ENCODE data around the gene CMTM3. TPM values are rescaled to one million over a fixed set of nuclear protein-coding genes. Genes with fewer than 3 reads are reported as not detected.
A peak's percentile ranks its signal among the peaks of the same experiment; 100 is the strongest.
"Not testable (repeated sequence)": the region's sequence is repeated elsewhere in the genome, so short reads cannot be mapped to it uniquely, and the experiment has no call there.

Gene CMTM3
- total RNA-seq, 1 donor from 2014 or later: 41.9 TPM

DNA sequence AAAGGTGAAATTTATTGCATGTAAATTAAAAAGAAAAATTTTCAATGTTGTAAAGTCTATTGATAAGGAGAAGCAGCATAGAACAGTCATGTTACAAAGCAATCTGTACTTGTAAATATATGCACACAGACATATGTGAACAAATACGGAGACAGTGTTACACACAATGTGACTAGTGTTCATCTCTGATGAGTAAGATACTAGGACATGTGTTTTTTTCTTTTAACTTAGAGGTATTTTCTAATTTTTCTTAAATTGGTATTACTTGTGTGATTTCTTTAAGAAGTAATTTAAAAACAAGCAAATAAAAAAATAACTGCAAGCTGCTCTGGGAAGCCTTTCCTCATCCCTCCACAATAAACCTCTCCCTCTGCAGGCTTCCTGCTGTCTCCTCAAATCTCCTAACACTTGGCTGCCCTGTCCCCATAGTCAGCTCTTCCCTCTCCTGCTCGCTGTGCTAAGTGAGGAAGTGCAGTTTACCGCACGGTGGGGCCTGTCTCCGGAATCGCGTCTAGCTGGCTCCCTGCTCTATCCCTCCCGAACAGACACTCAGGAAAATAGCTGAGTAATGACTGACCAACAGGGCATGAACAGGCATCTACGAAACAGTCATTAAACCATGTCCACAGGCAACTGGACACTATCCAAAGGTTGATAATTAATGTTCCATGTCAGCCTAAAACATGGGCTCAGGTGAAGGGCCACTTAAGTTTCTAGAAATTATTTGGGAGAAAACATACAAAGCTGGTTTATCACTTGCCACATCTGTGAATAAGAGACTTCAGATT, 56.1 kb downstream of the CMTM3 start:
- DNase-seq (ENCODE audit: low spot score): peak; percentile 91

DNA sequence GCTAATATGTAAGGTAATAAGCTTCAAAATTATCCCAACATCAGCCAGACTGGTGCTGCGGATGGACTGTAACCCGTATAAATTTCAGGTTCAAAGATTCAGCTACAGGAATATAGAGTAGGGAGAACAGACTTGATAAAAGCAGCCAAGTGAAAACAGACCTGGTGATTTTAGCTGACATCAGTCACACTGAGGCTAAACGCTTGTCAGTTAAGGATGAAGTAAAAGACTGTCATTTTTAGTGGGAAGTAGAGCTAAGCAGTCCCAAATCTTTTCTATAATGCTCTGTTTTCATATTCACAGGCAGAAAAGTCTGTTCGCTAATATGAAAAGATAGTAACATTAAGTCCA, 56.7 kb downstream of the CMTM3 start:
- peak; percentile 18 for DNase-seq (ENCODE audit: low spot score)

DNA sequence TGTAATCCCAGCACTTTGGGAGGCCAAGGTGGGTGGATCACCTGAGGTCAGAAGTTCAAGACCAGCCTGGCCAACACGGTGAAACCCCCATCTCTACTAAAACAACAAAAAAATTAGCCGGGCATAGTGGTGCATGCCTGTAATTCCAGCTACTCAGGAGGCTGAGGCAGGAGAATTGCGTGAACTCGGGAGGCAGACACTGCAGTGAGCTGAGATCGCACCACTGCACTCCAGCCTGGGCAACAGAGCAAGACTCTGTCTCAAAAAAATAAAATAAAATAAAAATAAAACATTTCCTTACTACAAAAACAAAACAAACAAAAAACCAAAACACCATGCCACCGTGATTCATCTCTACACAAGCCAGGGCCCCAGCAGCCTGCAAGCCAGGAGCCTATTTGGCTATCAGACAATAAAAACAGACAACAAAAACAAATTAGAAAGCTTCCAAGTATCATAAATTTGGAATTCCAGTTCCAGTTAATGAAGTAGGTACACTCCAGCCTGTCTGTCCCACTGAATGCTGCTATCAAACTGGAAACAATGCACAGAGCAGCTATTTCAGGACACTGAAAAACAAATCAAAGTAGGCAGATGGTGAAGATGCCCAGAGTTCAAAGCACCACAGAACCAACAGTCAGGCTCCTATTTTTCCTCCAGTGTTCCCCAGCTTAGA, 57.3 kb downstream of the CMTM3 start:
- not testable (repeated sequence) for DNase-seq (ENCODE audit: low spot score)

DNA sequence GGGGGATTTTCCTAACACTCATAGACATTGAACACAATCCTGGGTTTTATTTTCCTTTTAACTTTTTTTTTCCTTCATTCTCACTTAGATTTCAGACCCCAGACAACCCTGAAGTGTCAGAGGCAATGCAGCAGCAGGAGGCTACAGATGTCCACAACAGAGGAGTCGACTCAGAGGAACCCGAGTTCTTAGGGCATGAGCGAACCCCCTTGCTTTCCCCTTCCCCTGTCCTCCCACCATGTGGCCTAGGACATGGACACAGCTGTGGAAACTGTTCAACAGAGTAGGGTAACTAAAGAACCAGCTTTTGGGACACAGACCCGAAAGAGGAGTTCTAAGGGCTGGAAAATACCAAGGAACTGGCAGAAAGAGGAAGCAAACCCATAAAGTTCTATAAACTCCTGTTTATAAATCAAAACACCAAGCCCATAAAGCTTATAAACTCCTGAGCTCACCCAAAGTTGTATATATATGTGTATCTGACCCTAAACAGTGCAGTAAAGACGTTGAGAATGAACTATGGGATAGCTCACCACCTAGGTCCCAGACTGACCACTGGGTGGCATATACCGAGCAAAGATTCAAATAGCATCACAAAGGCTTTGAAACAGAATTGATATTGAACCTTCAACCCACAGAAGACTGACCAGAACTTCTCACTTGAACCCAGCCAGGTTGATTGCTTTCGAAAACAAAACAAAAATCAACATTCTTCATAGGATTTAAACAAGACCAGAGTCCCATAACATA, 58.1 kb downstream of the CMTM3 start:
- peak; percentile 48 for DNase-seq (ENCODE audit: low spot score)

Other genes starting within 250 kb of the CMTM3 start
- gene CDH5, start 238.0 kb upstream of the CMTM3 start, total RNA-seq (ENCODE audit: insufficient read depth, low replicate concordance): 12.5 TPM
- 22.1 TPM for gene BEAN1, start 177.4 kb upstream of the CMTM3 start, total RNA-seq (ENCODE audit: insufficient read depth, low replicate concordance)
- 18.8 TPM for gene TK2, start 54.6 kb upstream of the CMTM3 start, total RNA-seq (ENCODE audit: insufficient read depth, low replicate concordance)
- 31.8 TPM for gene CKLF, start 52.1 kb upstream of the CMTM3 start, total RNA-seq (ENCODE audit: insufficient read depth, low replicate concordance)
- gene CMTM1, start 38.3 kb upstream of the CMTM3 start, total RNA-seq (ENCODE audit: insufficient read depth, low replicate concordance): 10.8 TPM
- not detected for gene CMTM2, start 25.2 kb upstream of the CMTM3 start, total RNA-seq (ENCODE audit: insufficient read depth, low replicate concordance)
- 21.9 TPM for gene CMTM4, start 92.0 kb downstream of the CMTM3 start, total RNA-seq (ENCODE audit: insufficient read depth, low replicate concordance)
- gene DYNC1LI2, start 146.9 kb downstream of the CMTM3 start, total RNA-seq (ENCODE audit: insufficient read depth, low replicate concordance): 152 TPM
- 1.7 TPM for gene TERB1, start 196.9 kb downstream of the CMTM3 start, total RNA-seq (ENCODE audit: insufficient read depth, low replicate concordance)
- gene NAE1, start 226.3 kb downstream of the CMTM3 start, total RNA-seq (ENCODE audit: insufficient read depth, low replicate concordance): 40.4 TPM
- not detected for gene CA7, start 239.7 kb downstream of the CMTM3 start, total RNA-seq (ENCODE audit: insufficient read depth, low replicate concordance)